ENCODE data around the gene HSPG2. TPM values are rescaled to one million over a fixed set of nuclear protein-coding genes. Genes with fewer than 3 reads are reported as not detected.
A peak's percentile ranks its signal among the peaks of the same experiment; 100 is the strongest.
"Not testable (repeated sequence)": the region's sequence is repeated elsewhere in the genome, so short reads cannot be mapped to it uniquely, and the experiment has no call there.

HSPG2 gene
- total RNA-seq, result 219 and 912 TPM in 2 replicates

DNA sequence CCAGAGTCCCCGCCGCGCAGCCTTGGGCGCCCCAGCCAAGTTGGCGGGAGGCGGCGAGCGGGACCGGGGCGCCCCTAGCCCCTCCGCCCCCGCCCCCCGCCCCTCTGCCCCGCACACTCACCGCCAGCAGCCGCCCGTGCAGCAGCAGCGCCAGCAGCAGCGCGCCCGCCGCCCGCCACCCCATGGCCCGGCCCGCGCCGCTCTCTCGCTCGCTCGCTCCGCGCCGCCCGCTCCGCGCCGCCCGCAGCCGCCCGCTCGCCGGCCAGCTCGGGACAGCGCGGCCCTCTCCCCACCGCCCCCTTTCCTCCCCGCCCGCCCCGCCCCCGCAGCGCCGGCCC is at the start of gene HSPG2:
TSS of gene HSPG2 (minus strand) at position 277 of the 338 bp plus-strand sequence. CDS start at position 184, 93 bp downstream.
- DNase-seq (ENCODE audit: low read depth), result no peak

DNA sequence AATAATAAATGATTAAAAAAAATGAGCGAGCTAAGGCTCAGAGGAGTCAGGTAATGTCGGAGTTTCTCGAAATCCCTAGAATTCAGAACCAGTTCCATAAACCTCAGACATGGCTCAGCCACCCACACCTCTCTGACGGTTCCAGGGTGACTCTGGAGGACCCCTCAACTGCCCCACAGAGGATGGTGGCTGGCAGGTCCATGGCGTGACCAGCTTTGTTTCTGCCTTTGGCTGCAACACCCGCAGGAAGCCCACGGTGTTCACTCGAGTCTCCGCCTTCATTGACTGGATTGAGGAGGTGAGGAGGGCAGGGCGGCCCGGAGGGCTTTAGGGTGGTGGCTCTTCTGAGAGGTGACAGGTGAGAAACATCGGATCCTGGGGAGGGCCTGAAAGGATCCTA is 49.3 kb upstream of the HSPG2 start:
- DNase-seq (ENCODE audit: low read depth), result not testable (repeated sequence)

DNA sequence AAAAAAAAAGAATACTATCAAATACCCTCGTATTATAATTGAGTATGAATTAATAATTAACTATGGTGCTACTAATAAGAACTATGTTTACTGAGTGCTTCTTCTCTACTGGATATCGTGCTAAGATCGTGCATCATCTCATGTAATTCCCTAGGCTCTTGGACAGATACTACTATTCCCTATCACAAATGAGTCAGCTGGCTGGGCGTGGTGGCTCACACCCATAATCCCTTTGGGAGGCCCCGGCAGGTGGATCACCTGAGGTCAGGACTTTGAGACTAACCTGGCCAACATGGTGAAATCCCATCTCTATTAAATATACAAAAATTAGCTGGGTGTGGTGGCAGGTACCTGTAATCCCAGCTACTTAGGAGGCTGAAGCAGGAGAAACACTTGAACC is 48.8 kb upstream of the HSPG2 start:
- DNase-seq (ENCODE audit: low read depth), result not testable (repeated sequence)

DNA sequence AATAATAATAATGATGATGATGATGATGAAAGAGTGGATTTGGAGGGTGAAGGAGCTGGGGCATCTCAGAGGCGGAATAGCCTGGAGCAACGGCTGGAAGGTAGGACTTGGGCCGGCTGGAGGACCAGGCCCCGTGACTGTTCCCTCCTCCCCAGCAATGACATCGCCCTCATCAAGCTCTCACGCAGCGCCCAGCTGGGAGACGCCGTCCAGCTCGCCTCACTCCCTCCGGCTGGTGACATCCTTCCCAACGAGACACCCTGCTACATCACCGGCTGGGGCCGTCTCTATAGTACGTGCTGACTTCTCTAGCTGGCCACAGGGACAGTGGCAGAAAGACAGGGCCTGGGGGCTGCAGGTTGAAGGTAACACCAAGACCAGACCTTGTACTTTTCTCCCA is 46.4 kb upstream of the HSPG2 start:
- not testable (repeated sequence) for DNase-seq (ENCODE audit: low read depth)

DNA sequence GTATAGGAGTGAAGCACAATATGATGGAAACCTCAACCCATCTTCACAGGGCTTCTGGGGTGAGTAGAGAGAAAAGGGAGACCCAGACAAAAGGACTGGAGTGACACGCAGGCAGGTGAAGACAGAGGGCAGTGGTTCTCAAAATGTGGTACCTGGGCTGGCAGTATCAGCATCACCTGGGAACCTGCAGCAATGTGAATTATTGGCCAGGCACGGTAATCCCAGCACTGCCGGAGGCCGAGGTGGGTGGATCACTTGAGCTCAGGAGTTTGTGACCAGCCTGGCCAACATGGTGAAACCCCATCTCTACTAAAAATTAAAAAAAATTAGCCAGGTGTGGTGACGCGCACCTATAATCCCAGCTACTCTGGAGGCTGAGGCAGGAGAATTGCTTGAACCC is 45.0 kb upstream of the HSPG2 start:
- DNase-seq (ENCODE audit: low read depth), result not testable (repeated sequence)

DNA sequence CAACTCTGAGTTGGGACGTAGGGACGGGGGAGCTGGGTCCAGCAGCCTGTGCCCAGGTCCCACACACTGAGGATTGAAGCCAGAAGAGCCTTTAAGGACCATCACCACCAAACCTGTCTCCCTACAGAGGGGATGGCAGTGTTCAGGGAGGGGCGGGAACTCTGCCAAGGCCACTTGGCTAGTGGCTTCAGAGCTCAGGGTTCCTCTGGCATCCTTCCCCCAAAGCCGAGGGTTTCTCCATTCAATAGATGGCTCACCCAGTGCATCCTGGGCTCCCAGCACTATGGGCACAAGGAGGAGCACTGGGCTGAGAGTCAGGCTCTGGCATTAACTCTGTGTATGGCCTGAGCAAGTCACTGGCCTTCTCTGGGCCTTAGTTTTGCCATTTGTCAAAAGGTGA is 44.1 kb upstream of the HSPG2 start:
- not testable (repeated sequence) for DNase-seq (ENCODE audit: low read depth)

DNA sequence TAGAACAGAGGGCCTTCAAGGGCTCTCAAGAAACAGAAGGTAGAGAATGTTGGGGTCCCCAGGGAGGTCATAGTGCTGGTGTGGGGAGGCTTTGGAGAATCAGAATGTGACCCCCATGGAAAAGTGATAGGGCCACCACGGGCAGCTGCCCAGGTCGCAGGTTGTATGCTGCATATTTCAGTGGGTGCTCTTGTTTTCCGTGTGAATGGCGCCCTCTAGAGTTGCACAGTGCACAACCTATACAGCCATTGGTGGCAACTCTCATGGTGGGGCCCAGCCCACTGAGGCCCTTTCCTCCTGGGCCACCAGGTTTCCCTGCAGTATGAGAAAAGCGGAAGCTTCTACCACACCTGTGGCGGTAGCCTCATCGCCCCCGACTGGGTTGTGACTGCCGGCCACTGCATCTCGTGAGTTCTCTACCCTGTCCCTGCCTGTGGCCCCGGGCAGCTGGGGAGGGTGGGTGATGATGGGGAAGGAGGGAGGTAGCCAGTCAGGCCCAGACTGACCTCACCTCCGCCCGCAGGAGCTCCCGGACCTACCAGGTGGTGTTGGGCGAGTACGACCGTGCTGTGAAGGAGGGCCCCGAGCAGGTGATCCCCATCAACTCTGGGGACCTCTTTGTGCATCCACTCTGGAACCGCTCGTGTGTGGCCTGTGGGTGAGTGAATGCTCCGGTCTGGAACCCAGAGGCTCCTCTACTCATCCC is 43.6 kb upstream of the HSPG2 start:
- not testable (repeated sequence) for DNase-seq (ENCODE audit: low read depth)

DNA sequence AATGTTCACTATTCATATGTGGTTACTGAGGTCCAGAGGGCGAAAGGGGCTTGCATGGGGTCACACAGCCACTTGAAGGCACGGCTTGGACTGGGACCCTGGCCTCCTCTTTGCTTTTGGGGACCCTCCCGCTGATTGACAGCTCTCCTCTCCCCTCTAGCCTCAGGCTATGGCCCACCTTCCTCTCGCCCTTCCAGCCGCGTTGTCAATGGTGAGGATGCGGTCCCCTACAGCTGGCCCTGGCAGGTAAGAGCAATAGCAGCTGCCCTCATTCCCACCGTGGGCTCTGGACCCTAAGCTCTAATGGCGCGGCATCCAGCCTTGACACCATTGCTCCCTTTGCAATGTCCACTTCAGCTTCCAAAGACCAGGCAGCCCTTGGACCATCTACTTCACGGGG is 41.1 kb upstream of the HSPG2 start:
- DNase-seq (ENCODE audit: low read depth), result not testable (repeated sequence)

DNA sequence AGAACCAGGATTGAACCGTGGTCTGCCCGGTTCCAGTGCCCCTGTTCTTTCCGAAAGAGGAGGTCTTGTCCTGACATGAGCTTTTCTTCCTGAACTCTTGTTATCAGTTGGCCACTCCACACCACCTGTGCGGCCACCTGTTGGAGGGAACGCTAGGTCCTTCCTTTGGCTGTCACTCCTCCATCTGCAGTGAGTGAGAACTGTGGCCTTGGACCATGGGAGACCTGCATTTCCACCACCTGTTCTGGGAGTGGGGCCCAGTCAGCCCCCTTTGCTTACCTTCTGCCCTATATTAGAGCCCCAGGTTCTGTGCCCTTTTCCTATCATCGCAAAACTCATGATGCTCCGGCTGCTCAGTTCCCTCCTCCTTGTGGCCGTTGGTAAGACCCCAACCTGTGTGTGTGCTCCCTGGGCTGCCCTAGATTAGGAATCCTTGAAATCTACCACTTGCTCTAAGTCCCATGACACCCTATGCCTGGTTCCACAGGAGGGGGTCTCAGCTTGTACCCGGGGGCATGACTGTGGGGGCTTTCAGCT is 39.7 kb upstream of the HSPG2 start, which contains the start of gene CELA3B:
TSS of gene CELA3B (plus strand) at position 320 of the 537 bp plus-strand sequence. CDS start at position 338, 18 bp downstream.
- not testable (repeated sequence) for DNase-seq (ENCODE audit: low read depth)

DNA sequence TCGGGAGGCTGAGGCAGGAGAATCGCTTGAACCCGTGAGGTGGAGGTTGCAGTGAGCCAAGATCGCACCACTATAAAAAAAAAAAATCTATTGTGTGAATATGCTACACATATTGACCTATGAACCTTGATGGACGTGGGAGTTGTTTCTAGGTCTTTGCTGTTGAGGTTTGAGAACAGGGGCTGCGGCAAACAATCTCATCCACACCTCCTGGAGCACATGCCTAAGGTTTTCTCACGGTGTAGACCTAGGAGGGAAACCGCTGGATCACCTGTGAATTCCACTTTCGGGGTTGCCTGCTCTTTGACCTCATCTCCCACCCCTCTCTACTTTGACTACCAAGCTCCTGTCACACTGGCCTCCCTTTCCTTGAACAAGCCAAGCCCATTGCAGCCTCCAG is 38.2 kb upstream of the HSPG2 start:
- DNase-seq (ENCODE audit: low read depth), result not testable (repeated sequence)

DNA sequence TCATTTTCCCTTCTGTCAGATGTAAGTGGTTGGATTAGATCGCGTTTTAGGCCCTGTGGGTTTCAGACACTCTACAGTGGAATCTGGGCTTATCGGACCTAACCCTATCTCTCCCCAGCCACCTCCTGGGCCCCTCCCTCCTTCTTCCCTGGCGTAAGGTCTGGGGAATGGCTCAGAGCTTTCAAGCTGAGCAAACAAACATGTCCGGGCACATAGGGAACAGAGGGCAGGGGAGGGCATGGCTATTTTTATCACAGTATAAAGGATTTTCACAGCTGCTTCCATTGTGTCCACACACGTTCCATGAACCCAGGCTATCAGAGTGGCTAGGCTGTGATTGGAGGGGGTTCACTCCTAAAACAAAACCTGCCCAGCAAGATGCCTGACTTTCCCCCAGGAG is 37.6 kb upstream of the HSPG2 start:
- DNase-seq (ENCODE audit: low read depth), result not testable (repeated sequence)

DNA sequence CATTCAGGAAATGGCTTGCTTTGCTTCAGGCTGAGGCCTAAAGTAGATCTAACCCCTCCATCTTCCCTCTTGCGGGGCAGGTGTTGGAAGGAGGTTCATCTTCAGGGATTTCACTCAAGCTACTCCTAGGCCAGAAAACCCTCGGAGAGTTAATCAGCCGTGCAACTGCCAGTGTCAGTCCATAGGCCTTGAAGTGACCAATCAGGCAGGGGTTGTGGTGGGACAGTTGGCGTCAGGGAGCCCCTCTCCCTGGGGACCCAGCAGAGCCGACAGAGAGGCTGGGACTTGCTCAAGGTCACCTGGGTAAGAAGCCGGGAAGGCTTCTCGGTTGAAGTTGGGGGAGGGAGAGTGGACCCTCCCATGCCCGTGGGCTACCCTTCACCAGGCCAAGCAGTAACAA is 36.8 kb upstream of the HSPG2 start:
- not testable (repeated sequence) for DNase-seq (ENCODE audit: low read depth)

DNA sequence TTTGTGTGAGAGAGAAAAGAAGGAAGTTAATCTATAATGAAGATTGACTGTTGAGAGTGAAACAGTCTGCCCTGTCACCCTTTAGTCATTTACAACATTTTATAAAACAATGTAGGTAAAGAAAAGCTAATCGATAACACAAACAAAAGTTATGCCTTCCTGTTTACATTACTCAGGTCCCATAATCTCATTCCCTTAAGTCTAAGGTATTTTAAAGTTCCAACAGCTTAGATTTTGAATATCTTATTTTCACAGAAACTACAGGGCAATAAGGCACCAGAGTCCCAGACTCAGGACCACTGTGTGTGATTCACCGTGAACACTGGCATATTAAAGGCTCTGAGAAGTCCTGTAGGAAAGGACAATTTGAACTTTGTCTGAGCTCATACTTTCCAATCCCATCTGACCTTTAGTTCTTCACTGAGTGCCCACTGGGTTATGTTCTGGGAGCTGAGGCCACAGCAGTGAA is 35.9 kb upstream of the HSPG2 start:
- DNase-seq (ENCODE audit: low read depth), result peak; percentile 17

DNA sequence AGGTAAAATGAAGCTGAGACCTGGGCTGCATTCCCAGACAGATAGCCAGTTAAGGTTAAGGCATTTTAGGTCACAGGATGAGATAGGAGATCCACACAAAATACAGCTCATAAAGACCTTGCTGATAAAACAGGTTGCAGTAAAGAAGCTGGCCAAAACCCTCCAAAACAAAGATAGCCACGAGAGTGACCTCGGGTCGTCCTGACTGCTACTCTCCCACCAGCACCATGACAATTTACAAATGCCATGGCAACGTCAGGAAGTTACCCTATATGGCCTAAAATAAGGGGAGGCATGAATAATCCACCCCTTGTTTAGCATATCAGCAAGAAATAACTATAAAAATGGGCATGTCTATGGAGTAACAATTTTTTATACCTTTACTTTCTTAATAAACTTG is 33.4 kb upstream of the HSPG2 start:
- not testable (repeated sequence) for DNase-seq (ENCODE audit: low read depth)

DNA sequence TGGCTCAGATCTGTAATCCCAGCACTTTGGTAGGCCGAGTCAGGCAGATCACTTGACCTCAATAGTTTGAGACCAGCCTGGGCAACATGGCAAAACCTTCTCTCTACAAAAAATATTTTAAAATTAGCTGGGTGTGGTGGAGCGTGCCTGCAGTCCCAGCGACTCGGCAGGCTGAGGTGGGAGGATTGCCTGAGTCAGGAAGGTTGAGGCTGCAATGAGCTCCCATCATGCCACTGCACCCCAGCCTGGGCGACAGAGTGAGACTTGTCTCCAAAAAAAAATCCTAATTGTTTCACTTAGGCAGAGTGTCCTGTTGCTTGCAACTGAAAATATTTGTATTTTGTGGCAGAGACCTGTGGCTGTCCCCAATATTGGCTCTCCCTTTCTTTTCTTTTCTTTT is 32.0 kb upstream of the HSPG2 start:
- DNase-seq (ENCODE audit: low read depth), result not testable (repeated sequence)

DNA sequence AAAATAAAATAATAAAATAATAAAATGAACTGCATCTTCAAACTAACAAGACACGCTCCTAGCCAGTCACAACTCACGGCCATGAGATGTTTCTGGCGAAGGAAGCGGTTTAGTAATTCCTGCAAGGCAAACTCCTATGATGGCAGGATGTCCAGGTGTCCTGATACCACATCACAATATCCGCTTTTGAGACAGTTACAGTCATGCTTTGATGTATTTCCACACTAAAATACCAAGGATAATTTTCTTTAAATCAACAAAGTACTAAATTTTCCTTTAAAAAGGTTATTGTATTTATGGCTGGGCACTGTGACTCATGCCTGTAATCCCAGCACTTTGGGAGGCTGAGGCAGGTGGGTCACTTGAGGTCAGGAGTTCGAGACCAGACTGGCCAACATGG is 30.1 kb upstream of the HSPG2 start:
- not testable (repeated sequence) for DNase-seq (ENCODE audit: low read depth)

DNA sequence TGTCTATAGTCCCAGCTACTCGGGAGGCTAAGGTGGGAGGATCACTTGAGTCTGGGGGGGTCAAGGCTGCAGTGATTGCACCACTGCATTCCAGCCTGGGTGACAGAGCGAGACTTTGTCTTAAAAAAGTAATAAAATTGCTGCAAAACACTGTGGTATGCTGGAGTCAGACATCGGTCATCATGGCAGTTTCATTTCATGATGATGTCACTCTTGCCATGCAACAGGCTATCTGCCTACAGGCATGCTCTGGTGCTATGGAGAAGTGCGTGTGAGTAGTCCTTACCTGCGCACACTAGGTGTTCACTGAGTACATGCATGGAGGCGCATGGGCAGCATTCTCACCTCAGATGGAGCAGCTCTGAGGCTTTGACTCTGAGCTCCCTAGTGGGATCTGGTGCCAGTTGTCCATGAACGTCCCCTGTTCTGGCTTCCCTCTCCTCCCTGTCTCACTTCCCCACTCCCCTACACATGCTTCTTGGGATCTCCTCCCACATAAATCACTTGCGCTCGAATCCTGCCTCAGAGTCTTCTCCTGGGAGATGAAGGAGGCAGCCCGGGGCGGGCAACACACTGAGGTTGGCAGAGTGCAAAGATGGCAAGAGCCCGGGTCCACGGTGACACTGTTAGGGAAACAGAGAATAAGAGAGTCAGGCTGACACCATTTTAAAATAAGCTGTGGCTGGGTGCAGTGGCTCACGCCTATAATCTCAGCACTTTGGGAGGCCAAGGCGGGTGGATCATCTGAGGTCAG is 29.3 kb upstream of the HSPG2 start:
- peak; percentile 82 for DNase-seq (ENCODE audit: low read depth)

DNA sequence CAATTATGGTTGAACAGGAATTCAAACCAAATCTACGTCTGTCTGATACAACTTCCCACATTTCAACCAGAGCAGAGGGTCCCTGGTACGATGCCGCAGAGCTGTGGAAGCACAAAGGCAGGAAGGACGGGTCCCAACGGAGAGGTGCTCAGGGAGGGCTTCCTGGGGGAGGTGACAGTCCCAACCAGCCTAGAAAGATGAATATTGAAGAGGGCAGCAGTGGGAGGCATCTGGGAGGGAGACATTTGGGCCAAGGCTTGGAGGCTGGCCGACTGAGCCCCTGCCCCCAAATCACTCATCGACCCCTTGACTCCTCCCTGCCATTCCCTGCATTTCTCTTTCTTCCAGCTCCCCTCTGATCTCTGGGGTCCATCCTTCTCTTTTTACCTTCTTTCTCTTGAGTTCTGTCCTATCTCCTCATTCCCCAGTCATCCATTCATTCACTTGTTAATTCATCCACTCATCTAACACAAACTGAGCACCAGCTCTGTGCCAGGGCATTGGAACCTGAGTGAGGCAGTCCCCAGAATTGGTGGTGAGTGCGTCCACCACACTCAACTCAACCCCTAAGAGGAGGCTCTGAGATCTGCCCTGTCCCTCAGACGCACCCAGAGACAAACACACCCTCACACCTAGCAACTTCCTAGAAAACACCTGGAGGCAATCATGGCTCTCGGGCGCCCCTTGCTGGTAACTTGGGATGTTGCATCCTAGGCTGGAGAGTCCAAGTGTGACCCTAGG is 26.5 kb upstream of the HSPG2 start:
- peak; percentile 47 for DNase-seq (ENCODE audit: low read depth)

DNA sequence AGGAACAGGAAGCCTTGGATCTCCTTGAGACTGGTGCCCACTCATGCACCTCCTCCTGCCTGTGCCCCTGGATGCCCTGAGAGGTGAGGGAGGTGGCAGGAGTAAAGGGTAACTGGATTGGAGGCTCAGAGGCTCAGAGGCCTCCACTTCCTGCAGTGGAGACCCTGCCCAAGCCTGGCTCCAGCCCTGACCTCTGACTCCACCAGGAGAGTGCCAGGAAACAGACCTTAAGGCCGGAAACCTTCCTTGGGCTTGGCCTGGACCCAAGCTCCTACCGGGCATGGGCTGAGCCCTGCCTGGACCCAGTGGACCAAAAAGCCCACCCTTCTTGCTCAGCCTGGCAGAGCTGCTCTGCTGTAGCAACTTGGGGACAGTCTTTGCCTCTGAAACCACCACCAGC is 24.7 kb upstream of the HSPG2 start:
- DNase-seq (ENCODE audit: low read depth), result no peak

DNA sequence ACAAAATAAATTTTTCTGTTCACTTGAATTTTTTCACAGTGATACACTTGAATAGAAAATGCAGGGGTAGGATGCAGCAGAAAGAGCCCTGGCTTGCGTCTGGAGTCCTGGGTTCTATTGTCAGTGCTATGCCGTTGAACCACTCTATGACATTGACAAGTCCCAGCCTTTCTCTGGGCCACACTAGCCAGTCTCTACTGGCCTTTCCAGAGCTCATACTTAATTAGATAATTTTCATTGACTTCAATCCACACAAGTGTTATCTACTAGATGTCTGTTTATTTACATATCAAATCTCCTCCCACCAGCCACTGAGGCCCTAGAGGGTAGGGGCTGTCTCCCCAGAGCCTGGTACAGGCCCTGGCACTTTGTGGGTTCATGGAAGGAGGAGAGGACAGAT is 24.2 kb upstream of the HSPG2 start:
- DNase-seq (ENCODE audit: low read depth), result no peak

DNA sequence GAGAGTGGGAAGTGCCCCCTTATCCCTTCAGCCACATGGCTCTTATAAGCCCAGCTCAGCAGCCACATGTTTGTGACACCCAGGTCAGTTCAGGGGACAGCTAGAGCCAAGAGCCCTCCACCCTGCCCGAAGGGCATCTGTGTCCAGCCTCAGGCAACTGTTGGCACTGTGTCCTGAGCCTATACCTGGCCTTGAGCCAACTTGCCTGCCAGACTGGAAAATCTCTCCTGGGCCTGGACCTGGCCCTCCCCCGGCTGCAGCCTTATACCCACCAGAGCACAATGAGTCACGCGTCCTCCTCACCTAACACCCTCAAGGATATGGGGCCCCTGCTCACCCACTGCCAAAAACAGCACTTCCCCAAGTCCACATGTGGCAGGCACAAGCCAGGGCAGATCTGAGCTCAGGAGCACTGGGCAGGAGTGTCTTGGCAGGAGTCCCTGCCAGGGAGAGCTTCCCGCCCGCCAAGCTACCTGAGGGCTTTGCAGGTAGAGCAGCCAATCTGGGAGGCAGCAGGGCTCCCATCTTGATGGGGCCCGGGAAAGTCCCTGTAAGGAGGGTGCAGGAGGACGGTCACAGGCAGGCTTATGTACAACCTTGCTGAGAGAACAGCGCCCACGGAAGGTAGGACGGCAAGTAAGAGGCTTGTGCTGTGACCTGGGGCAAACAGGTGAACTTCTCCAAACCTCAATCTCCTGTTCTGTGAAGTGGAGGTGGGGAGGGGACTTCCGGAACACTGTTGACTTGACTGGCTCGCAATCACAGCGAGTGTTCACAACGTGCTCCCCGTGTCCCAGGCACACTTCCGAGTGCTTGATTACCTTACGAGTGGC is 19.8 kb upstream of the HSPG2 start:
- DNase-seq (ENCODE audit: low read depth), result peak; percentile 90

Data from renal cortical epithelial cell (primary cell).